Liver (tissue), 3 donors: ENCODE results near the gene DENND1C.

Experiments used
- EGR1 ChIP-seq, 2 donors: IDR thresholded peaks; 2 replicates each; pipeline ENCODE4 v1.6.1; 2016 to 2018; ENCODE audit warnings: antibody characterized with exemption in 2 of 2, low read depth in 2 of 2
- FOXA1 ChIP-seq: IDR thresholded peaks from 2 replicates; pipeline ENCODE4 v1.6.1; 2016; ENCODE audit warnings: antibody characterized with exemption
- FOXA2 ChIP-seq: IDR thresholded peaks from 2 replicates; pipeline ENCODE4 v1.6.1; 2016; ENCODE audit warnings: antibody characterized with exemption
- GABPA ChIP-seq, 2 donors: IDR thresholded peaks in 1 of 2; conservative IDR thresholded peaks in 1 of 2; 2 replicates each; pipeline ENCODE4 v1.6.1; 2016; ENCODE audit warnings: antibody characterized with exemption in 2 of 2, mild to moderate bottlenecking in 1 of 2, moderate library complexity in 1 of 2
- JUND ChIP-seq, 2 donors: IDR thresholded peaks; 2 replicates each; pipeline ENCODE4 v1.6.1; 2016; ENCODE audit warnings: antibody characterized with exemption in 2 of 2
- RAD21 ChIP-seq, 2 donors: IDR thresholded peaks; 2 replicates each; pipeline ENCODE4 v1.6.1; 2016; ENCODE audit warnings: antibody characterized with exemption in 2 of 2, mild to moderate bottlenecking in 2 of 2
- SP1 ChIP-seq: IDR thresholded peaks from 2 replicates; pipeline ENCODE4 v1.6.1; 2018; ENCODE audit warnings: antibody characterized with exemption, mild to moderate bottlenecking
- TAF1 ChIP-seq: conservative IDR thresholded peaks from 2 replicates; pipeline ENCODE4 v1.6.1; 2016; ENCODE audit warnings: antibody characterized with exemption, mild to moderate bottlenecking
- YY1 ChIP-seq: IDR thresholded peaks from 2 replicates; pipeline ENCODE4 v1.6.1; 2016; ENCODE audit warnings: antibody characterized with exemption, mild to moderate bottlenecking
- TF ChIP-seq, protein P1 (sequence below): fragments of 150-350 bp; IDR thresholded peaks from 2 replicates; pipeline ENCODE4 v1.5.1; 2017; ENCODE audit warnings: improper control_type of control experiment, low read depth, low read length; ENCODE audit not compliant: missing input control
- TF ChIP-seq, protein P2 (sequence below): IDR thresholded peaks from 2 replicates; pipeline ENCODE4 v1.6.1; 2016; ENCODE audit warnings: antibody characterized with exemption, mild to moderate bottlenecking
- TF ChIP-seq, protein P3 (sequence below): IDR thresholded peaks from 2 replicates; pipeline ENCODE4 v1.6.1; 2016; ENCODE audit warnings: antibody characterized with exemption
- TF ChIP-seq, protein P4 (sequence below): IDR thresholded peaks from 2 replicates; pipeline ENCODE4 v1.6.1; 2016; ENCODE audit warnings: antibody characterized with exemption
- donor health status: healthy.
- donor health status: healthy.

DNA sequence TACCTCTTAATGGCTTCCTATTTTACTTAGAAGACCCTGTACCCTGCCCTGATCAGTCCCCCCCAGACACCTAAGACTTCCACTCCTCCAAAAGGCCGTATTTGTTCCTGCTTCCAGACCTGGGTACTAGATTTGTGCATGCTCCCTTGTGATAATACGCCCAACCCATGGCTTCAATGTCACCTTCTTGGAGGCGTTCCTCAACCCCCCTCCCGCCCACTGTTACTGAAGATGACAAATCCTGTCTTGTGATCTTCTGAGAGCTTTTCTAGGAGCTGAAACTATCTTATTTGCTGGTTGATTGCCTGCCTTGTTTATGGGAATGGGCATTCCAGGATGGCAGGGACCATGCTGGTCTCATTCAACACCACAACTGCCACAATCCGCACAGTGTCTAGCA, 31.4 kb downstream of the DENND1C start:
- TF ChIP-seq, protein P1, sequence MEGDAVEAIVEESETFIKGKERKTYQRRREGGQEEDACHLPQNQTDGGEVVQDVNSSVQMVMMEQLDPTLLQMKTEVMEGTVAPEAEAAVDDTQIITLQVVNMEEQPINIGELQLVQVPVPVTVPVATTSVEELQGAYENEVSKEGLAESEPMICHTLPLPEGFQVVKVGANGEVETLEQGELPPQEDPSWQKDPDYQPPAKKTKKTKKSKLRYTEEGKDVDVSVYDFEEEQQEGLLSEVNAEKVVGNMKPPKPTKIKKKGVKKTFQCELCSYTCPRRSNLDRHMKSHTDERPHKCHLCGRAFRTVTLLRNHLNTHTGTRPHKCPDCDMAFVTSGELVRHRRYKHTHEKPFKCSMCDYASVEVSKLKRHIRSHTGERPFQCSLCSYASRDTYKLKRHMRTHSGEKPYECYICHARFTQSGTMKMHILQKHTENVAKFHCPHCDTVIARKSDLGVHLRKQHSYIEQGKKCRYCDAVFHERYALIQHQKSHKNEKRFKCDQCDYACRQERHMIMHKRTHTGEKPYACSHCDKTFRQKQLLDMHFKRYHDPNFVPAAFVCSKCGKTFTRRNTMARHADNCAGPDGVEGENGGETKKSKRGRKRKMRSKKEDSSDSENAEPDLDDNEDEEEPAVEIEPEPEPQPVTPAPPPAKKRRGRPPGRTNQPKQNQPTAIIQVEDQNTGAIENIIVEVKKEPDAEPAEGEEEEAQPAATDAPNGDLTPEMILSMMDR: no peak
- TF ChIP-seq EGR1 (IDR thresholded peaks at IDR 0.05; ENCODE audit: low read depth in 2 of 2): no peak
- TF ChIP-seq SP1: no peak
- TF ChIP-seq FOXA2: no peak
- TF ChIP-seq, protein P2, sequence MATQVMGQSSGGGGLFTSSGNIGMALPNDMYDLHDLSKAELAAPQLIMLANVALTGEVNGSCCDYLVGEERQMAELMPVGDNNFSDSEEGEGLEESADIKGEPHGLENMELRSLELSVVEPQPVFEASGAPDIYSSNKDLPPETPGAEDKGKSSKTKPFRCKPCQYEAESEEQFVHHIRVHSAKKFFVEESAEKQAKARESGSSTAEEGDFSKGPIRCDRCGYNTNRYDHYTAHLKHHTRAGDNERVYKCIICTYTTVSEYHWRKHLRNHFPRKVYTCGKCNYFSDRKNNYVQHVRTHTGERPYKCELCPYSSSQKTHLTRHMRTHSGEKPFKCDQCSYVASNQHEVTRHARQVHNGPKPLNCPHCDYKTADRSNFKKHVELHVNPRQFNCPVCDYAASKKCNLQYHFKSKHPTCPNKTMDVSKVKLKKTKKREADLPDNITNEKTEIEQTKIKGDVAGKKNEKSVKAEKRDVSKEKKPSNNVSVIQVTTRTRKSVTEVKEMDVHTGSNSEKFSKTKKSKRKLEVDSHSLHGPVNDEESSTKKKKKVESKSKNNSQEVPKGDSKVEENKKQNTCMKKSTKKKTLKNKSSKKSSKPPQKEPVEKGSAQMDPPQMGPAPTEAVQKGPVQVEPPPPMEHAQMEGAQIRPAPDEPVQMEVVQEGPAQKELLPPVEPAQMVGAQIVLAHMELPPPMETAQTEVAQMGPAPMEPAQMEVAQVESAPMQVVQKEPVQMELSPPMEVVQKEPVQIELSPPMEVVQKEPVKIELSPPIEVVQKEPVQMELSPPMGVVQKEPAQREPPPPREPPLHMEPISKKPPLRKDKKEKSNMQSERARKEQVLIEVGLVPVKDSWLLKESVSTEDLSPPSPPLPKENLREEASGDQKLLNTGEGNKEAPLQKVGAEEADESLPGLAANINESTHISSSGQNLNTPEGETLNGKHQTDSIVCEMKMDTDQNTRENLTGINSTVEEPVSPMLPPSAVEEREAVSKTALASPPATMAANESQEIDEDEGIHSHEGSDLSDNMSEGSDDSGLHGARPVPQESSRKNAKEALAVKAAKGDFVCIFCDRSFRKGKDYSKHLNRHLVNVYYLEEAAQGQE: no peak
- TF ChIP-seq GABPA (IDR thresholded peaks at IDR 0.05 in 1 of 2, conservative IDR thresholded peaks at IDR 0.05 in 1 of 2): no peak
- TF ChIP-seq RAD21 (IDR thresholded peaks at IDR 0.05): no peak
- no peak for TF ChIP-seq JUND (IDR thresholded peaks at IDR 0.05)
- TF ChIP-seq, protein P3, sequence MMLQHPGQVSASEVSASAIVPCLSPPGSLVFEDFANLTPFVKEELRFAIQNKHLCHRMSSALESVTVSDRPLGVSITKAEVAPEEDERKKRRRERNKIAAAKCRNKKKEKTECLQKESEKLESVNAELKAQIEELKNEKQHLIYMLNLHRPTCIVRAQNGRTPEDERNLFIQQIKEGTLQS: no peak
- TF ChIP-seq TAF1: no peak
- TF ChIP-seq, protein P4, sequence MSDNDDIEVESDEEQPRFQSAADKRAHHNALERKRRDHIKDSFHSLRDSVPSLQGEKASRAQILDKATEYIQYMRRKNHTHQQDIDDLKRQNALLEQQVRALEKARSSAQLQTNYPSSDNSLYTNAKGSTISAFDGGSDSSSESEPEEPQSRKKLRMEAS: no peak
- no peak for TF ChIP-seq FOXA1
- no peak for TF ChIP-seq YY1
